Measurements from ENCODE around the gene C1QTNF7. TPM values are rescaled to one million over a fixed set of nuclear protein-coding genes. Genes with fewer than 3 reads are reported as not detected.

The C1QTNF7 gene
- not detected in 2 replicates for total RNA-seq

GRCh38 chr4:15427701-15428100, at the start of gene C1QTNF7:
Gene C1QTNF7 (plus strand): TSS chr4:15428033. CDS start chr4:15435744, 7,711 bp downstream.

DNA sequence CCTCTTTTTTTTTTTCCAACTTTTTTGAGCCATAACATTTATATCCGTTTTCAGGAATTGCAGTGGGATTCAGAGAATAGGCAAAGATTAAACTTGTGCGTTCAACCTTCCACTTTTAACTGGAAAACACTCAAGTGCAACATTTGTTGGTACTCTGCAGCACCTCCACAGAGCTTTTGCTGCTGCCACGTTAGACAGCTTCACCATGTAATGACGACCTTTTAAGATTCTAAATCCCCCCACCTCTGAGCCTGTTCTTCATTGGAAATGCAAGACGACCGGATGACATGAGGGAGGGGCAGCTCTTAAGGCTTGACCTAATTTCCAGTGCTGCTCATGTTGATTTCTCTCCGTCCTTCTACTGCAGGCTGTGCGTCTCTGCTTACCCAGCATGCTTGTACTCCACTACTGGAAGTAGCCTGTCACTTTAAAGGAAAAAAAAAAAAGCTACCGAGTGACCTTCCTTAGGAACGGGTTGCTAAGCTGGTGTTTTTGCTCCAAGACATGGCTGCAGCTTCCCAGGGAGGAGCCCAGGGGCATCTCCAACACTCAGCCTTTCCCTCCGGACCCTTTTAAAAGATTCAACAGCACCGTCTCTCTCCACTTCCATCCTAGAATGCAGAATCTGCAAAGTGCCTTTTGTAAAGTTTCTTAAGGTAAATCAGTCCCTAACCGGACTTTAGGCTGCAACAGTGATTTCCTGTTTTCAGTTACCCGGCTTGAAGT, 41.7 kb downstream of the C1QTNF7 start, which contains the start of gene CC2D2A:
Gene CC2D2A (plus strand): TSS at position 481 of the 726 bp plus-strand sequence. CDS start 6,051 bp downstream, outside the sequence.

Small RNAs within 50 kb of the gene (small RNA-seq; reads per million reads assigned to genes)
- gene AC007016.1 = not detected

Other genes starting within 250 kb of the C1QTNF7 start
- gene CC2D2A, start 41.8 kb downstream of the C1QTNF7 start, total RNA-seq = 23.1 and 24.8 TPM in 2 replicates
- 75.6 and 77.7 TPM in 2 replicates for gene FBXL5, start 227.3 kb downstream of the C1QTNF7 start, total RNA-seq

Data from thoracic aorta endothelial cell (primary cell).